ENCODE results near the gene HPS5. TPM values are rescaled to one million over a fixed set of nuclear protein-coding genes. Genes with fewer than 3 reads are reported as not detected.

HPS5 gene
- total RNA-seq, 1 experiment from 2014 or later = 31.8 TPM

- no peak for TF ChIP-seq CTCF (IDR thresholded peaks at IDR 0.05; ENCODE audit: unreplicated experiment)
- Mint-ChIP-seq H3K4me1 (ENCODE audit: insufficient read depth, unreplicated experiment) (no peaks in the 10 kb centered on the region), H3K9me3 (ENCODE audit: unreplicated experiment) (no peaks in the 10 kb centered on the region), H3K36me3 (ENCODE audit: insufficient read depth, unreplicated experiment) (peaks cover 90% of the 10 kb centered on the region), H3K4me3 (ENCODE audit: unreplicated experiment) (no peak overlapping the region), H3K27ac (ENCODE audit: low read depth, unreplicated experiment) (no peak overlapping the region), H3K27me3 (ENCODE audit: insufficient read depth, unreplicated experiment) (no peaks in the 10 kb centered on the region)
- CTCF ChIA-PET = interaction anchor here (0.7 to 1.7 kb wide), 2 partner anchors 42 to 1044 kb away, joined by 3 to 7 read pairs; no protein-coding TSS in a partner anchor
- BruUV-seq (replicated peaks) = no TSS peak
- no peak for DNase-seq (ENCODE audit: unreplicated experiment)
- intact Hi-C loops (cut with micrococcal nuclease) = no loop called here
- POLR2A ChIA-PET = interaction anchor here (1.9 kb wide), 1 partner anchor 108 kb away, joined by 7 read pairs; the partner anchor contains the start of gene LDHA
Observed at GRCh38 chr11:18285841-18286240, 36.1 kb downstream of the HPS5 start.

- Mint-ChIP-seq H3K4me1 (ENCODE audit: insufficient read depth, unreplicated experiment) (no peaks in the 10 kb centered on the region), H3K27me3 (ENCODE audit: insufficient read depth, unreplicated experiment) (no peaks in the 10 kb centered on the region), H3K9me3 (ENCODE audit: unreplicated experiment) (no peaks in the 10 kb centered on the region), H3K27ac (ENCODE audit: low read depth, unreplicated experiment) (peak overlapping the region; percentile 54), H3K36me3 (ENCODE audit: insufficient read depth, unreplicated experiment) (peaks cover 97% of the 10 kb centered on the region), H3K4me3 (ENCODE audit: unreplicated experiment) (no peak overlapping the region)
- POLR2A ChIA-PET = interaction anchor here (1.3 kb wide), 1 partner anchor 41 kb away, joined by 4 read pairs; no protein-coding TSS in a partner anchor
- TF ChIP-seq CTCF (IDR thresholded peaks at IDR 0.05; ENCODE audit: unreplicated experiment) = no peak
- CTCF ChIA-PET = interaction anchor here (0.8 to 2.2 kb wide), 2 partner anchors 39 to 167 kb away, joined by 3 to 5 read pairs; no protein-coding TSS in a partner anchor
- intact Hi-C loops (cut with micrococcal nuclease) = no loop called here
- BruUV-seq (replicated peaks) = no TSS peak
- no peak for DNase-seq (ENCODE audit: unreplicated experiment)
Observed at GRCh38 chr11:18282626-18283025, 39.3 kb downstream of the HPS5 start.

DNA sequence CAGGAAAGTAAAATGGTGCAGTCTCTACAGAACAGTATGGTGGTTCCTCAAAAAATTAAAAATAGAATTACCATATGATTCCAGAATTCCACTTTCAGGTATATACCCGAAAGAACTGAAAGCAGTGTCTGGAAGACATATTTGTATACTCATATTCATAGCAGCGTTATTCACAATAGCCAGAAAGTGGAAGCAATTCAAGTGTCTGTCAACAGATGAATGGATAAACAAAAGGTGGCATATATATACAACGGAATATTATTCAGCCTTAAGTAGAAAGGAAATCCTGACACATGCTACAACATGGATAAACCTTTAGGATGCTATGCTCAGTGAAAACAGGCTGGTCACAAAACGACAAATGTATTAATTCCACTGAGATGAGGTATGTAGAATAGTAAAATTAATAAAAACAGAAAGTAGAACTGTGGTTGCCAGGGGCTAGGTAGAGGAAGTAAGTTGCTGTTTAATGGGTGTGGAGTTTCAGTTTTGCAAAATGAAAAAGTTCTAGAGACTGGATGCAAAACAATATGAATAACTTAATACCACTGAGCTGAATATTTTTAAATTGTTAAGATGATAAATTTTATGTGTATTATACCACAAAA, 41.4 kb downstream of the HPS5 start:
- Mint-ChIP-seq H3K27me3 (ENCODE audit: insufficient read depth, unreplicated experiment) (no peaks in the 10 kb centered on the region), H3K27ac (ENCODE audit: low read depth, unreplicated experiment) (no peak overlapping the region), H3K4me1 (ENCODE audit: insufficient read depth, unreplicated experiment) (no peaks in the 10 kb centered on the region), H3K4me3 (ENCODE audit: unreplicated experiment) (no peak overlapping the region), H3K36me3 (ENCODE audit: insufficient read depth, unreplicated experiment) (peaks cover 86% of the 10 kb centered on the region), H3K9me3 (ENCODE audit: unreplicated experiment) (no peaks in the 10 kb centered on the region)
- CTCF ChIA-PET = interaction anchor here (0.6 to 1.0 kb wide), 4 partner anchors 11 to 64 kb away, joined by 3 to 5 read pairs (median 3); no protein-coding TSS in a partner anchor
- no peak for TF ChIP-seq CTCF (IDR thresholded peaks at IDR 0.05; ENCODE audit: unreplicated experiment)
- intact Hi-C loops (cut with micrococcal nuclease) = no loop called here
- DNase-seq (ENCODE audit: unreplicated experiment) = no peak
- no TSS peak for BruUV-seq (replicated peaks)
- POLR2A ChIA-PET = interaction anchor here (0.7 kb wide), 2 partner anchors 9 to 135 kb away, joined by 3 to 4 read pairs; no protein-coding TSS in a partner anchor

GRCh38 chr11:18277565-18278271, 44.2 kb downstream of the HPS5 start:
- Mint-ChIP-seq H3K4me3 (ENCODE audit: unreplicated experiment) (no peak overlapping the region), H3K27me3 (ENCODE audit: insufficient read depth, unreplicated experiment) (no peaks in the 10 kb centered on the region), H3K9me3 (ENCODE audit: unreplicated experiment) (no peaks in the 10 kb centered on the region), H3K27ac (ENCODE audit: low read depth, unreplicated experiment) (no peak overlapping the region), H3K4me1 (ENCODE audit: insufficient read depth, unreplicated experiment) (no peaks in the 10 kb centered on the region), H3K36me3 (ENCODE audit: insufficient read depth, unreplicated experiment) (peaks cover 65% of the 10 kb centered on the region)
- ChIA-PET CTCF (no interaction called here), POLR2A (interaction anchor here (0.7 to 1.8 kb wide), 4 partner anchors 11 to 43 kb away, joined by 3 to 7 read pairs (median 4); no protein-coding TSS in a partner anchor)
- intact Hi-C loops (cut with micrococcal nuclease) = no loop called here
- TF ChIP-seq CTCF (IDR thresholded peaks at IDR 0.05; ENCODE audit: unreplicated experiment) = no peak
- DNase-seq (ENCODE audit: unreplicated experiment) = peak; percentile 17
- BruUV-seq (replicated peaks) = no TSS peak

Measured in MCF 10A (cell line).